Medulla oblongata (tissue), 1 donor: ENCODE results near the gene COG8.
A peak's percentile ranks its signal among the peaks of the same experiment; 100 is the strongest.
"Not testable (repeated sequence)": the region's sequence is repeated elsewhere in the genome, so short reads cannot be mapped to it uniquely, and the experiment has no call there.

ENCODE experiments used
- DNase-seq: peaks from one replicate; pipeline ENCODE4 v3.0.0-alpha.2; 2015; ENCODE audit errors: extremely low spot score

COG8 gene

DNA sequence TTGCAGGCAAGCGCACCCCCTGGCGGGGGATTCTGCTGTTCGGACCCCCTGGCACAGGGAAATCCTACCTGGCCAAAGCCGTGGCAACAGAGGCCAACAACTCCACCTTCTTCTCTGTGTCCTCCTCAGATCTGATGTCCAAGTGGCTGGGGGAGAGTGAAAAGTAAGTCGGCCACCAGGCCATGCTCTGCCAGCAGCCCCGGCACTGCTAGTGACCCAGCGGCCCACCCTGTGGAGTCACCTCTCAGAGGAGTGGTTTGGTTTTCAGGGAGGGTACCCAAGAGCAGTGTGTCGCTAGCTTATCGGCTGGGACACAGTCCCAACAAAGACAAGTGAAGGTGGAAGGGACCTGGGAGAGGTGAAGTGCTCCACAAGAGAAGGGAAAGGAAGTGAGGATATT is 20.0 kb downstream of the COG8 start:
- DNase-seq: no peak

DNA sequence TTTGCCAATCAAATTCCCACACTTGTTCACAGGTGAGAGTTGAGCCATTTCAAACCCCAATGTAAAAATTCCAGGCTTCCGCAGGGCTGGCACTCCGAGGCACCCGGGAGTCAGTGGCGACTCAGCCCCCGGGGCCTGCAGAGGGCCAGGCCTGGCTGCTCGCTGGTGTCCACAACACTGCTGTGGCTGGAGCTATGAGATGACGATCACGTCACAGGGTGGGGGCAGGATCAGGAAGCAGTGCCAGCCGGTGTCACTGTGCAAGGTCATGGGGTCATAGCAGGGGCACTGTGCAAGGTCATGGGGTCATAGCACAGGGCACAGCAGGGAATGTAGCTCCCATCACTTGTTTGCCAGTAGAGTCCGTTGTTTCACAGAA is 20.5 kb downstream of the COG8 start:
- DNase-seq: no peak

DNA sequence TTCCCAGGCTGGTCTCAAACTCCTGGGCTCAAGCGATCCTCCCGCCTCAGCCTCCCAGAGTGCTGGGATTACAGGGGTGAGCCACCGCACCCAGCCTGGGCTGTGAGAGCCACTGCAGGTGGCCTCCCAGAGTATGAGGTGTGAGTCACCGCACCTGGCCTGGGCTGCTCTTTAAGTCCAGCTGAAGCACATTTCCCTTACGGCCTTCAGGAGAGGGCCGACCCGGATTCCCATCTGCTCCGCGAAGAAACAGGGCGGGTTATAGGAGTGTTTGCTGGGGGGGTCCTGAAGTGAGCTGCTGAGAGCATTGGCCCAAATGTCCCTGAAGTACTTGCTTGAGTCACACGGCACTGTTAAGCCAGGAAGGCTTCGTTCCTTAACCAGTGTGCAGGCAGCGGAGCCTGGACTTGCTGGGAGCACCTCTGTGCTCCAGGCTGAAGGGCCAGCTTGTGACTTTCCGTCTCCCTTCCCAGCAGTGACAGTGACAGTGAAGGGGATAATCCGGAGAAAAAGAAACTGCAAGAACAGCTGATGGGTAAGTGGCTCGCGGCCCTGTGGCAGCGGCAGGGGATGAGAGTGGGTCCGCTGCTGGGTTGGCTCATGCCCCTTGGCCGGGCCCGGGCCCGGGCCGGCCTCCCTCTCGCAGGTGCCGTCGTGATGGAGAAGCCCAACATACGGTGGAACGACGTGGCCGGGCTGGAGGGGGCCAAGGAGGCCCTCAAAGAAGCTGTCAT is 21.0 kb downstream of the COG8 start:
- no peak for DNase-seq

DNA sequence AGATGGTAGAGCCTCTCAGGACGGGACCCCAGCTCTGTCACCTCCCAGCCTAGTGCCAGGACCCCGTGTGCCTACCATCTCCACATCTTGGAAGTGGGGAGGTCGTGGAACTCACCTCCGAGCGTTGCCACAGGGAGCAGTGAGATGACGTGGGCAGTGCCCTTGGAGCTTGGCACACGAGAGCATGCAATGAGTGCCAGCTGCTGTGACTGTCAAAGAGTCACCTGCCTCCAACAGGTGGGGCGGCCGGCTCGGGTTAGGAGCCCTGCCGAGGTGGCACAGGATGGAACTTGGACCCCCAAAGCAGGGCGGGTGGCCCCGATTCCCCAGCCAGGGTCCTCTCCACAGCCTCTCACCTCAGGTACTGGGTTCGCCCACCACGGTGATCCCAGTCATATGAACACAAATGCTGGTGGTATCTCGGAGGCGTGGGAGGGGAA is 22.7 kb downstream of the COG8 start:
- no peak for DNase-seq

DNA sequence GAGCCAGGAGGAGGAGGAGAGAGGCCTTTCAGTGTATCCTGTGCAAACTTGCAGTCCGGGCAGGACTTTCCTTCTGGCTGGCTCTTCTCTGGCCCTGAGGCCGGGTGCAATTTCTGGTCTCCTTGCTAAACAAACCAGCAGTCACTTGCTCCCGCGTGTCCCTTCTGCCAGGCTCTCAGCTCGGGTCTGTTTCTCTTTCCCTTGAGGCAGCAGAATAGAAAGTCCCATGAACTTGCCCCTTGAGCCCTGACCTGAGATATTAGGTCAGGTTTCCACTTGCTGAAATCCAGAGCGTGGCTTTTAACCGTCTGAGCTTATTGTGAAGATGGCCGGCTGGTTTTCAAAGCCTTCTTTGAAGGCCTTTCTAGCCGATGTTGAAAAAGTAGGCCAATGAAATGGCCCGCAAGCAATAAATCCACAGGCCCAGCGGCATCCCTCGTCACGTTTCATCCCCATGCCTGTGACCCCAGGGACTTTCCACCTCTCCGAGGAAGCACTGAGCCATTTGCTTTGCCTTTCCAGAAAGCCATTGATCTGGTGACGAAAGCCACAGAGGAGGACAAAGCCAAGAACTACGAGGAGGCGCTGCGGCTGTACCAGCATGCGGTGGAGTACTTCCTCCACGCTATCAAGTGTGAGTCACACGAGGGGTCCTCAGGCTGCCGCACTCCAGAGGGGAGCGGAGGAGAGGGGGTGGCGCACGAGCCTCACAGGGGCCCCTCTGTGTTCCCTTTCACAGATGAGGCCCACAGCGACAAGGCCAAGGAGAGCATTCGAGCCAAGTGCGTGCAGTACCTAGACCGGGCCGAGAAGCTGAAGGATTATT is 23.7 kb downstream of the COG8 start:
- peak; percentile 38 for DNase-seq

DNA sequence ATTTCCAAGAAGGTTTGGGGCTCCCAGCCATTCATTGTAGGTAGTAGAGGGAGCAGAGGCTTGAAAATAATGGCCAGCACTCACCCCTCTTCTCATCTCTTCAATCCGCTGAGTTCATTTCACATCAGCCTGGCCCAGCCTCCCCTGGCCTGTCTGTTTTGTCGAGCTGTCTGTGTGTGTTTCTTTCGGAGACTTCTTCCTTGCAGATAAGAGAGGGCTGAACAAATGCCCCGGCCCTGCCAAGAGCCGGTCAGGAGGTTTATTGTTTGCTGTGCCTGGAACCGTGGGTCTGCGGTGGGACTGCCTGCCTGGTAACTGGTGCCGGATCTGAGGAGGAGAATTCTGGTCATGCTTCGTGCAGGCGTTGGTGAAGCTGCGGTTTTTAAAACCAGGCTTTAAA is 24.8 kb downstream of the COG8 start:
- DNase-seq: peak; percentile 25

DNA sequence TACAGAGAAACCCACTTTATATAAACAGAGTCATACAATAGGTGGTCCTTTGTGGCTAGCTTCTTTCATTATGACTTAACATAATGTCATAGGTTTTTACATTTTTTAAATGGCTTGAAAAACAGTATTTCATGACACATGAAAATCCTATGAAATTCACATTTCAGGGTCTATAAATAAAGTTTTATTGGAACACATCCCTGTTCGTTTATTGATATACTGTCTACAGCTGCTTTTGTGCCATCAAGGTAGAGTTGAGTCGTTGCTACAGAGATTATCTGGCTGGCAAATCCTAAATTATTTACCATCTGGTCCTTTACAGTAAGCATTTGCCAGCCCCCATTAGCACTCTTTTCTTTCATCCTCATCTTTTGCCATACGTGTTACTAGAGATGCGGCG is 25.9 kb downstream of the COG8 start:
- DNase-seq: no peak

DNA sequence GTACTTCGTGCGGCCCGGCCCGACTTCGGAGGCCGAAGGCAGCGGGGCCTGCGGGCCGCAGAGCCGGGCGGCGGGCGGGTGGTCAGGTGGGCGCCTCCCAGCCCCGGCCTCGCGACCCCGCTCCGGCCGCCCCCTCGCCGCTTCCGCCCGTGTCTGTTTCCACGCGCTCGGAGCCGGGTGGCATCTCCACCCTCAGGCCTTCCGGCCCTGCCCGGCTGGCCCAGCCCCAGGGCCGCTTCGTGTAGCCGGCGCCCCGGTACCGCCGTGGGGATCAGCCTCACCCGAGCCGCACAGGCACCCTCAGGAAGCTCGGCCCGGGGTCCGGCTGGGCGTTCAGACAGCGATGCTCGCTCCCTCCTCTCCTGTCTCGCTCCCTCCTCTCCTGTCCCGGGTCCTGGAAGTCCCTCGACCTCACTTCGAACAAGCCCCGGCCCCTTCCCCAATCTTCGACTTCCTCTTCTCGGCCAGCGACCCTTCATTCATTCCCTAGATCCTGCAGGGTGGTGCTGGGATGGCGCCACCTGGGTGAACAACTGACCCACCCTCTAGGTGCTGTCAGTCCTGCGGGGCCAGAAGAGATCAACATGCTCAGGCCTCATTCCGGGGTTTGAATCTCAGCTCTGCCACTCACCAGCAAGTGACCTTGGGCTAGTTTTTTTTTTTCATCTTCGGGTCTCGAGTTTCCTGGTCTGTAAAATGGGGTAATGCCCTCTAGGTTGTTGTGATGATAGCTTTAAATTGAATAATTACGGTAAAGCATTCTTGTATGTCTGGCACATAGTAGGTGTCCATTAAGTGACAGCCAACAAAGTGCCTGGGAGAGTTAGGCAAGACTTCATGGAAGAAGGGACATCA is 27.6 kb downstream of the COG8 start:
- no peak for DNase-seq

DNA sequence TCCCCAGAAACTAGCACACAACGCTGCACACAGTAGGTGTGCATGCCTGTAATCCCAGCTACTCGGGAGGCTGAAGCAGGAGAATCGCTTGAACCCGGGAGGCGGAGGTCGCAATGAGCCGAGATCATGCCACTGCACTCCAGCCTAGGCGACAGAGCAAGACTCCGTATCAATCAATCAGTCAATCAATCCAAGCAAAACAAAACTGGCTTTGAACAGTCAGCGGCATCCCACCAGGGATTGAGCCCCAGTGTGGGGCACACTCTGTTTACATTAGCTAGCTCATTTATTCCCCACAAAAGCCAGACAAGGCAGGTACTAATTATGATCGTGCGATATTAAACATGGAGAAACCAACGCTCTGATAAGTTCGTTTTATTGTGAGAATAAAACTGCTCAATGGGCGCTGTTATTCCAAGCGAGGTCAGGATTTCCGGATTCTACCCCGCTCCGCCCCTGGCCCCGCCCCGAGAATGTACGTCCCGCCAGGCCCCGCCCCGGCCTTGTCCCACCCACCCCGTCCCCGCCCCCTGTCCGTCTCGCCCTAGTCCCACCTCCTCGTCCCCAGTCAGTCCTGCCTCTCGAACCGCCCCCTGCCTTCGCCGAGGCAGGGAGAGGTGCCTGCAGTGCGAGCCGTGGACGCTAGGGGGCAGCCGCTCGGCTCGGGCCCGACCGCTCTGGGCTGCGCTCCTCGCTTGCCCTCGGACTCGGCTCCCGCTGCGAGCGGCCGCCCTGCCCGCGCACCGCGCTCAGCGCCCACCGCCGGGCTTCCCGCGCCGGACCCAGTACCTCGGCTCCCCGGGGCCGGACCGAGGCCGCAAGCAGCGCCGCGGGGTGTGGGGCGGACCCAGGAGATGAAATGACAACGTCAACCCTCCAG is 28.5 kb downstream of the COG8 start, which contains the start of gene VPS4A:
Gene VPS4A, plus strand, starts transcription at position 698 of the 880 bp plus-strand sequence. Its CDS starts 162 bp downstream, at position 860.
- peak; percentile 98 for DNase-seq

DNA sequence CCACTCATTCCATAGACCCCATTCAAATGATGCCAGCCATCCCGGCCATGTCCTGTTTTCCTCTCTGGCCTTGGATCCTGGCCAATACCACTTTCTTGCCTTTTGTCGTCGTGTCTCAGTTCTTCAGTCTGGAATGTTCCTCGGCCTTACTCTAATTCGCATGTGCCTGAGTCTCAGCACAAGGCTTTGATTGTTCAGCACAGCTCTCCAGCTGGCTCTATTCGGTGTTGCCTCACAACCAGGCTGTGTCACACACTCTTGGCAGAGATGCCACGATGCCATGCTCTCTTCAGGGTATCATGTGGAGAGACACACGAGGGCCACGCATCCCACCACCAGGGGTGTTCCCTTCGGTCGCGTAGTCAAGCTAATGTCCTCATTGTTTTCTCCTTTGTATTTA is 30.0 kb downstream of the COG8 start:
- DNase-seq: peak; percentile 84

DNA sequence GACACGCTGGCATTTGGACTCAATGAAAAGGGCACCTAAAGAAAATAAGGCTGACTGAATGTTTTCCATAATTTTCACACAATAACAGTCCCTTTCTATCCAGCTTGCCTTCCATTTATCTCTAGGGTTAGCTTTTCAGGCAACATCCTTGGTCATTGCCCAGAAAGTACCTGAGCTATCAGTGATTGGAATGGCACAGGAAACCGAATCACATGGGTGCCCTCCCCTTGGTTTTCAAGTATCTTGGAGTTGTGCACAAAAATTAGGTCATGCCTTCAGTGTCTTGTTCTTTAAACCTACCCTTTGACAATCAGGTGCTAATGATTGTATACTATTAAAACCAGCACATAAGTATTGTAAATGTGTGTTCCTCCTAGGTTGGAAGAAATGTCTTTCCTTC is 31.5 kb downstream of the COG8 start:
- no peak for DNase-seq

DNA sequence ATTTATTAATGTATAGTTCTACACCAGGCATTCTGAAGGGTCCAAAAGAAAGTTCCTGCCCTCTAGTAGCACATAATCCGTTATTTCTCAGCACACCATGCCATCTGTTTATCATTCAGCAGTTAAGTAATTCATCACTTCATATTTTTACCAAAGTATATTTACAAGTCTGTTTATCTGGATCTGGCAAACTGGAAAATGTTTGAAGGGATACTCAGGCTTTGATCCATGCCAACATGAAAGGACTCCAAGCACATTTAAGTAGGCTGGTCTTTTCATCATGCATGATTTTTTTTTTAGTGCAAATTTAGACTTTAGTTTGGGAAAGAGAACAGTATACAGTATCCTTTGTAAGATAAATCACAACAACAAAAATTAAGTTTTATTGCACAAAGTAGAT is 32.3 kb downstream of the COG8 start:
- no peak for DNase-seq

DNA sequence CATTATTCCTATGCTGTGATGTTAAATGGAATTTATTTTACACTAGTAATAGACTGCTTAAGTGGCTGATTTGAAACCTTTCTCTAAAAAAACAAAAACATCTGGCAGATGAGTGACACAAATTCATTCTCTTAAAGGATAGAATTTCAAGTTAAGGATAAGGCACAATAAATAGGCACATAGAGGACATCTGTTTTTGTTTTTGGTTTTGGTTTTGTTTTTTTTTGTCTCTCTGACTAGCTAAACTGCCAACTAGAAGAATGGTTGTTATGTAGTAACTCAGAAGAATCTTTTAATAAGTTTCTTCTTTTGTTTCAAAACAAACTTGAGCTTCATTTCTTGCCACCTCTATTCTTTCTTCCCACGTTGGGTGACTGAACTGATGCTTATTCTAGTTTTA is 33.3 kb downstream of the COG8 start:
- DNase-seq: no peak

DNA sequence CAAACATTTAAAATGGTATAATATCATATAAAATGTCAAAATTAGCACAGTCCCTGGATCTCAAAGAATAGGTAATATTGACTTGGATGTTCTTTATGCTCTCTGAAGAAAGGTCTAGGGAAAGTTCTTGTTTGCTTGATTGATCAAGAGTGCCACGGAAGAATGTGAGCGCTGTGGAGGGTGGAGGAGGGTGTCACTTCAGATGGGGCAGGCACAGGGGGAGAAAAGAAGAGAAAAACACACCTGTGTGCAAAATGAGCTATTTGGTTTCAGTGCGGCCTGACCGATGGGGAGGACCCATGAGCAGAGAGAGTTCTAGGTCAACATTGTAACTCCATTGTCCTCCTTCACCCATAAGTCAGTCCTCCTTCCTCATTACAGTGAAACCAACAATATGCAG is 37.1 kb downstream of the COG8 start:
- no peak for DNase-seq

DNA sequence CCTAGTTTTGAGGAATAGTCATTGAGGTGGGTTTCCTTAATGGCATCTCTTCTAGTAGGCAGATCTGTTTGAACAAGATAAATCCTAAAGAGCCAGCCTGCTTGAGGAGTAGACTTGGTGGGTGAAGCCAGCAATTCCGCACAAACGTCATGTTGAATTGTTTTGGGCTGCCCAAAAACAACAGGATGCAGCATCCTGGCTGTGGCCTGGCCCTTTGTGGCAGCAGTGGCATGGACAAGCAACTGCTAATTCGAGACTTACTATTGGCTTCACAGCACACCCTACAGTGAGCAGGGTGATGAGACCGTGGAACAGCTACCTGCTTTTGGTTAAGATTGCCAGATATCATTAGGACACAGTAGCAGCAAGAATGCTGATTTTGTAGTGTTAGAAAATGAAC is 37.5 kb downstream of the COG8 start:
- DNase-seq: no peak

DNA sequence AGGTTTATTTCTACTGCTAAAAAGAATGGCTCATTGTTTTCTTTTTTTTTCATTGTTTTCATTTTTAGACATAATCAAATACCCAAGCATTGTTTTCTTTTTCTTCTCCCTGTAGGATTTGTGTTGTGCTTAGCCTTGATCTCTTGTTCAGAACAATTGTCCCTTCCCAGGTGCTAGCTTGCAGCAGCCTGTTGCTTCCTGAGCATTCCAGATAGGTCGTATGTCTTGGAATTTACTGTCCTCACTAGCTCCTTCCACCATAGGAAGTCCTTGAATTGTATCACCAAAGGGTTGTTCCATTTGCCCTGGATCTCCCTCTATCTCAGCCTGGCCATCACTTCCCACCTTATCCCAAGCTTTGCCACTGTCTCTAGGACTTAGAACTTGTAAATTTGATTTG is 38.2 kb downstream of the COG8 start:
- DNase-seq: no peak

DNA sequence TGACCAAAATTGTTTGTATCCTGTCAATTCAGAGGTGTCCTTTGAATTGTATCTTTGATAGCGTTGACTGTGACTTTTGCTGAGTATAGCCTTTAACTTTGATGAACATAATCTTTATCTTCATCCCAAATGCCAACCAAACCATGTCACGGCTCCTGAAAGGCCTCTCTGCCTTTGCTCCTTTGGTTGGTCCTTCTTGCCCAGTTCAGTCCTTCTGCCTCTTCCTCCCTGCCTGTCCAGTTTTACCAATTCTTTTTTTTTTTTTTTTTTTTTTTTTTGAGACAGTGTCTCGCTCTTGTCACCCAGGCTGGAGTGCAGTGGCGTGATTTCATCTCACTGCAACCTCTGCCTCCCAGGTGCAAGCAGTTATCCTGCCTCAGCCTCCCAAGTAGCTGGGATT is 41.1 kb downstream of the COG8 start:
- no peak for DNase-seq

DNA sequence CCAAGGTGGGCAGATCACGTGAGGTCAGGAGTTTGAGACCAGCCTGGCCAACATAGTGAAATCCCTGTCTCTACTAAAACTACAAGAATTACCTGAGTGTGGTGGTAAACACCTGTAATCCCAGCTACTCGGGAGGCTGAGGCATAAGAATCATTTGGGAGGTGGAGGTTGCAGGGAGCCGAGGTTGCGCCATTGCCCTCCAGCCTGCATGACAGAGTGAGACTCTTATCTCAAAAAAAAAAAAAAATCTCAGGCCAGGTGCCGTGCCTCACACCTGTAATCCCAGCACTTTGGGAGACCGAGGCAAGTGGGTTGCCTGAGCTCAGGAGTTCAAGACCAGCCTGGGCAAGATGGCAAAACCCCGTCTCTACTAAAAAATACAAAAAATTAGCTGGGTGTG is 42.6 kb downstream of the COG8 start:
- not testable (repeated sequence) for DNase-seq

DNA sequence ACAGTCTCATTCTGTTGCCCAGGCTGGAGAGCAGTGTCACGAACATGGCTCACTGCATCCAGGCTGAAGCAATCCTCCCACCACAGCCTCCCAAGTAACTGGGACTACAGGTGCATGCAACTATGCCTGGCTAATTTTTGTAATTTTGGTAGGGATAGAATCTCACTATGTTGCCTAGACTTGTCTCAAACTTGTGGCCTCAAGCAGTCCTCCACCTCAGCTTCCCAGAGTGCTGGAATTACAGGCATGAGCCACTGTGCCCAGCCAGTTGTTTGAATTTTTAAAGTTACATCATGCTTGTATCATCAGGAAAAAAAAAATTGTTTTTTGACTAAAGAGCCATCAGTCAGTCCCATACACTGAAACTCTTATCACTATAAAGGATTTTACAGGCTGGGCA is 45.3 kb downstream of the COG8 start:
- DNase-seq: no peak

DNA sequence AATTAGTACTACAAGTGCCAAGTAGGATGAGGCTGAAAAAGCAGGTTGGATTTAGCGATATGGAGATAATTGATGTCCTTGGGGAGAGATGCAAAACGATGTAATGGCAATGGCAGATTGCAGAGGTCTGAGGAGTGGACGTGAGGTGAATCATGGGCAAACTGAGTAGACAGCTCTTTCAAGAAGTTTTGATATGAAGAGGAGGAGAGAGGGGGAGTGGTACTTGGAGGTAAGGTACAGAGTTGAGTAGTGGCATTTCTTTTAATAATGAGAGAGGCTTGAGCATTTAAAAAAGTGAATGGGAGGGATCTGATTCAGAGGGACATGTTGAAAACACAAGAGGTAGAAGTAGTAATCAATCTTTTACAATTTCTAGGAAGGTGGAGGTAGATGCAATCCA is 46.0 kb downstream of the COG8 start:
- DNase-seq: no peak

DNA sequence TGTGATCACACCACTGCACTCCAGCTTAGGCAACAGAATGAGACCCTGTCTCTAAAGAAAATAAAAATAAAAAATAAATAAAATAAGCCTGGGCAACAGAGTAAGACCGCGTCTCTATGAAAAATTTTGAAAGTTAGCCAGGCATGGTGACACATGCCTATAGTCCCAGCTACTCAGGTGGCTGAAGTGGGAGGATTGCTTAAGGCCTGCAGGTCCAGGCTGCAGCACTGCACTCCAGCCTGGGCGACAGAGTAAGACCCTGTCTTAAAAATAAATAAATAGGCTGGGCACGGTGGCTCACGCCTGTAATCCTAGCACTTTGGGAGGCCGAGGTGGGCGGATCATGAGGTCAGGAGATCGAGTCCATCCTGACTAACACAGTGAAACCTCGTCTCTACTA is 47.7 kb downstream of the COG8 start:
- DNase-seq: not testable (repeated sequence)
